WTC11 (cell line): ENCODE data around the gene TXN2. TPM values are rescaled to one million over a fixed set of nuclear protein-coding genes. Genes with fewer than 3 reads are reported as not detected.

Experiments used
- ATAC-seq: fragments of 200-7000 bp; cut with Tn5 transposase; 2 replicates; pipeline ENCODE4 v1.10.0; 2021; ENCODE audit warnings: mild to moderate bottlenecking, moderate library complexity
- CTCF ChIA-PET: fragments of 300-600 bp; sonication (Branson Sonifier 250); formaldehyde crosslinking; loops from one replicate; lab custom pipeline; 2021; ENCODE audit warnings: antibody characterized with exemption; lab: Charles Lee
- POLR2A ChIA-PET: fragments of 350-600 bp; sonication (Branson Sonifier 250); formaldehyde crosslinking; loops from one replicate; lab custom pipeline; 2021; ENCODE audit warnings: antibody characterized with exemption; lab: Charles Lee
- DNase-seq: peaks from one replicate; pipeline ENCODE4 v3.0.0; 2021; ENCODE audit warnings: low spot score
- H3K27ac Mint-ChIP-seq: 2 replicates; pipeline ENCODE4 v1.8.0; 2021; ENCODE audit warnings: mixed read lengths
- H3K27me3 Mint-ChIP-seq: 2 replicates; pipeline ENCODE4 v1.8.0; 2021; ENCODE audit warnings: low read depth, mild to moderate bottlenecking, moderate library complexity, mixed read lengths
- H3K36me3 Mint-ChIP-seq: 2 replicates; pipeline ENCODE4 v1.8.0; 2021; ENCODE audit warnings: mixed read lengths
- H3K4me1 Mint-ChIP-seq: 2 replicates; pipeline ENCODE4 v1.8.0; 2022; ENCODE audit warnings: mixed read lengths
- H3K4me3 Mint-ChIP-seq: 2 replicates; pipeline ENCODE4 v1.8.0; 2021; ENCODE audit warnings: mild to moderate bottlenecking, moderate library complexity, mixed read lengths
- H3K9me3 Mint-ChIP-seq: 2 replicates; pipeline ENCODE4 v1.8.0; 2021; ENCODE audit warnings: mixed read lengths
- CREM ChIP-seq: sonication (generic); formaldehyde crosslinking; IDR thresholded peaks from 2 replicates; pipeline ENCODE4 v1.8.1; 2022; ENCODE audit warnings: mild to moderate bottlenecking, missing genetic modification reagents, moderate library complexity
- FOXJ3 ChIP-seq: sonication (generic); formaldehyde crosslinking; IDR thresholded peaks from 2 replicates; pipeline ENCODE4 v1.9.0; 2021; ENCODE audit warnings: missing genetic modification reagents, mild to moderate bottlenecking, borderline replicate concordance
- GABPB1 ChIP-seq: sonication (generic); formaldehyde crosslinking; IDR thresholded peaks from 2 replicates; pipeline ENCODE4 v1.8.1; 2023; ENCODE audit warnings: mild to moderate bottlenecking, missing genetic modification reagents
- GTF2I ChIP-seq: fragments of 250-450 bp; sonication (Bioruptor Pico); conservative IDR thresholded peaks from 2 replicates; pipeline ENCODE4 v1.4.0; 2021; ENCODE audit warnings: mild to moderate bottlenecking
- JUN ChIP-seq: sonication (generic); formaldehyde crosslinking; IDR thresholded peaks from 2 replicates; pipeline ENCODE4 v1.8.0; 2023; ENCODE audit warnings: mild to moderate bottlenecking, missing genetic modification reagents
- KAT7 ChIP-seq: sonication (generic); formaldehyde crosslinking; IDR thresholded peaks from 2 replicates; pipeline ENCODE4 v1.8.1; 2023; ENCODE audit warnings: missing genetic modification reagents, mild to moderate bottlenecking, borderline replicate concordance
- NFATC4 ChIP-seq: fragments of 250-450 bp; sonication (Bioruptor Pico); IDR thresholded peaks from 2 replicates; pipeline ENCODE4 v1.9.0; 2021; ENCODE audit warnings: mild to moderate bottlenecking
- RELA ChIP-seq: sonication (generic); formaldehyde crosslinking; IDR thresholded peaks from 2 replicates; pipeline ENCODE4 v1.8.1; 2022; ENCODE audit warnings: missing genetic modification reagents, mild to moderate bottlenecking, borderline replicate concordance
- RORB ChIP-seq: fragments of 250-450 bp; sonication (Bioruptor Pico); IDR thresholded peaks from 2 replicates; pipeline ENCODE4 v1.9.0; 2021; ENCODE audit warnings: mild to moderate bottlenecking
- SMAD4 ChIP-seq: sonication (generic); formaldehyde crosslinking; IDR thresholded peaks from 2 replicates; pipeline ENCODE4 v1.8.0; 2022; ENCODE audit warnings: mild to moderate bottlenecking, missing genetic modification reagents
- TCF7 ChIP-seq: sonication (generic); formaldehyde crosslinking; IDR thresholded peaks from 2 replicates; pipeline ENCODE4 v1.8.0; 2022; ENCODE audit warnings: mild to moderate bottlenecking, low read depth, missing genetic modification reagents, moderate library complexity
- ZNF396 ChIP-seq: fragments of 250-450 bp; sonication (Bioruptor Pico); IDR thresholded peaks from 2 replicates; pipeline ENCODE4 v1.8.0; 2021; ENCODE audit warnings: mild to moderate bottlenecking, moderate library complexity, borderline replicate concordance
- total RNA-seq: library from RNA; stranded (reverse); gene quantifications from 3 replicates; pipeline ENCODE4 v1.2.3, GENCODE V29; 2021
- TF ChIP-seq, protein P1 (sequence below): sonication (generic); formaldehyde crosslinking; IDR thresholded peaks from 2 replicates; pipeline ENCODE4 v1.8.0; 2023; ENCODE audit warnings: mild to moderate bottlenecking, missing genetic modification reagents
- TF ChIP-seq, protein P2 (sequence below): sonication (generic); formaldehyde crosslinking; IDR thresholded peaks from 2 replicates; pipeline ENCODE4 v1.8.0; 2022; ENCODE audit warnings: mild to moderate bottlenecking, missing genetic modification reagents
- TF ChIP-seq, protein P3 (sequence below): sonication (generic); formaldehyde crosslinking; IDR thresholded peaks from 2 replicates; pipeline ENCODE4 v1.8.0; 2022; ENCODE audit warnings: mild to moderate bottlenecking, missing genetic modification reagents
- TF ChIP-seq, protein P4 (sequence below): sonication (generic); formaldehyde crosslinking; IDR thresholded peaks from 2 replicates; pipeline ENCODE4 v1.8.1; 2023; ENCODE audit warnings: mild to moderate bottlenecking, moderate library complexity, missing genetic modification reagents
- TF ChIP-seq, protein P5 (sequence below): sonication (generic); formaldehyde crosslinking; IDR thresholded peaks from 2 replicates; pipeline ENCODE4 v1.8.1; 2022; ENCODE audit warnings: low read depth, mild to moderate bottlenecking, moderate library complexity, missing genetic modification reagents, borderline replicate concordance
- TF ChIP-seq, protein P6 (sequence below): sonication (generic); formaldehyde crosslinking; IDR thresholded peaks from 2 replicates; pipeline ENCODE4 v1.8.1; 2023; ENCODE audit warnings: mild to moderate bottlenecking, missing genetic modification reagents, borderline replicate concordance
- TF ChIP-seq, protein P7 (sequence below): fragments of 250-450 bp; sonication (Bioruptor Pico); IDR thresholded peaks from 2 replicates; pipeline ENCODE4 v2.1.2; 2022; ENCODE audit warnings: mild to moderate bottlenecking, moderate library complexity

The TXN2 gene
- total RNA-seq, 1 experiment from 2014 or later: 57.6 TPM

DNA sequence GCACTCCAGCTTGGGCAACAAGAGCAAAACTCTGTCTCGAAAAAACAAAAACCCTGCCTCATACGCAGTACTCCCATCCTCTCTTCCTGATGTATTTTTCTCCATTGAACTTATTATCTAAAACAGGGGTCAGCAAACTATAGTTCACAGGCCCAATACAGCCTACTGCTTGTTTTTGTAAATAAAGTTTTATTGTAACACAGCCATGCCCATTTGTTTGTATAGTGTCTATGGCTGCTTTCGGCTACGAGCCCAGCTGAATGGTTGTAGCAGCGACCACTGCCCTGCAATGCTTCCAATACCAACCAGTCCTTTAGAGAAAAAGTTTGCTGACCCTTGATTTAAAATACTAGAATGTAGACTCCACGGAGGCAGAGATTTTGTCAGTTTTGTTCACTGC is 6.1 kb downstream of the TXN2 start (continued):
- TF ChIP-seq, protein P1, sequence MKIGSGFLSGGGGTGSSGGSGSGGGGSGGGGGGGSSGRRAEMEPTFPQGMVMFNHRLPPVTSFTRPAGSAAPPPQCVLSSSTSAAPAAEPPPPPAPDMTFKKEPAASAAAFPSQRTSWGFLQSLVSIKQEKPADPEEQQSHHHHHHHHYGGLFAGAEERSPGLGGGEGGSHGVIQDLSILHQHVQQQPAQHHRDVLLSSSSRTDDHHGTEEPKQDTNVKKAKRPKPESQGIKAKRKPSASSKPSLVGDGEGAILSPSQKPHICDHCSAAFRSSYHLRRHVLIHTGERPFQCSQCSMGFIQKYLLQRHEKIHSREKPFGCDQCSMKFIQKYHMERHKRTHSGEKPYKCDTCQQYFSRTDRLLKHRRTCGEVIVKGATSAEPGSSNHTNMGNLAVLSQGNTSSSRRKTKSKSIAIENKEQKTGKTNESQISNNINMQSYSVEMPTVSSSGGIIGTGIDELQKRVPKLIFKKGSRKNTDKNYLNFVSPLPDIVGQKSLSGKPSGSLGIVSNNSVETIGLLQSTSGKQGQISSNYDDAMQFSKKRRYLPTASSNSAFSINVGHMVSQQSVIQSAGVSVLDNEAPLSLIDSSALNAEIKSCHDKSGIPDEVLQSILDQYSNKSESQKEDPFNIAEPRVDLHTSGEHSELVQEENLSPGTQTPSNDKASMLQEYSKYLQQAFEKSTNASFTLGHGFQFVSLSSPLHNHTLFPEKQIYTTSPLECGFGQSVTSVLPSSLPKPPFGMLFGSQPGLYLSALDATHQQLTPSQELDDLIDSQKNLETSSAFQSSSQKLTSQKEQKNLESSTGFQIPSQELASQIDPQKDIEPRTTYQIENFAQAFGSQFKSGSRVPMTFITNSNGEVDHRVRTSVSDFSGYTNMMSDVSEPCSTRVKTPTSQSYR: no peak
- no peak for TF ChIP-seq JUN

DNA sequence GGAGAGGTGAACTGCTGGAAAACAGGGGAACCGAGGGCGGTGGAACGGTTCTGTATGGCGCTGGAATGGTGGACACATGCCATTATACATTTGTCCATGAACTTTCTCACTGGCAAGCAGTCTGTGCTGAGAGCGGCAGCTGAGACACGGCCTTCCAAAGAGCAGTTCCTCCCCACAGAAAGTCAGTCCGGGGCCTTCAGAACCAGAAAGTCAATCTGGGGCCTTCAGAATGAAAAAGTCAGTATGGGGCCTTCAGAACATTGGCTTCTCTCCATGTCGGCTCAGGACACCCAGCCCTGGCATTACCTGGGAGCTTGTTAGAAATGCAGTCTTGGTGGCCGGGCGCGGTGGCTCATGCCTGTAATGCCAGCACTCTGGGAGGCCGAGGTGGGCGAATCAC is 8.8 kb downstream of the TXN2 start:
- CTCF ChIA-PET: no interaction called here
- POLR2A ChIA-PET: no interaction called here
- DNase-seq: no peak
- H3K9me3 Mint-ChIP-seq: no peaks in the 10 kb centered on the region
- H3K27ac Mint-ChIP-seq: no peak overlapping the region
- no peak for ATAC-seq
- no peak overlapping the region for H3K4me3 Mint-ChIP-seq
- peaks cover 28% of the 10 kb centered on the region for H3K36me3 Mint-ChIP-seq
- 0 out of 2 replicates have a peak, but pooled peaks cover 3% of the 10 kb centered on the region for H3K4me1 Mint-ChIP-seq
- H3K27me3 Mint-ChIP-seq: no peaks in the 10 kb centered on the region
- TF ChIP-seq SMAD4 (CRISPR knock-in tag): no peak
- TF ChIP-seq TCF7 (CRISPR knock-in tag): no peak
- TF ChIP-seq, protein P2, sequence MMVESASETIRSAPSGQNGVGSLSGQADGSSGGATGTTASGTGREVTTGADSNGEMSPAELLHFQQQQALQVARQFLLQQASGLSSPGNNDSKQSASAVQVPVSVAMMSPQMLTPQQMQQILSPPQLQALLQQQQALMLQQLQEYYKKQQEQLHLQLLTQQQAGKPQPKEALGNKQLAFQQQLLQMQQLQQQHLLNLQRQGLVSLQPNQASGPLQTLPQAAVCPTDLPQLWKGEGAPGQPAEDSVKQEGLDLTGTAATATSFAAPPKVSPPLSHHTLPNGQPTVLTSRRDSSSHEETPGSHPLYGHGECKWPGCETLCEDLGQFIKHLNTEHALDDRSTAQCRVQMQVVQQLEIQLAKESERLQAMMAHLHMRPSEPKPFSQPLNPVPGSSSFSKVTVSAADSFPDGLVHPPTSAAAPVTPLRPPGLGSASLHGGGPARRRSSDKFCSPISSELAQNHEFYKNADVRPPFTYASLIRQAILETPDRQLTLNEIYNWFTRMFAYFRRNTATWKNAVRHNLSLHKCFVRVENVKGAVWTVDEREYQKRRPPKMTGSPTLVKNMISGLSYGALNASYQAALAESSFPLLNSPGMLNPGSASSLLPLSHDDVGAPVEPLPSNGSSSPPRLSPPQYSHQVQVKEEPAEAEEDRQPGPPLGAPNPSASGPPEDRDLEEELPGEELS: no peak
- no peak for TF ChIP-seq JUN
- TF ChIP-seq, protein P3, sequence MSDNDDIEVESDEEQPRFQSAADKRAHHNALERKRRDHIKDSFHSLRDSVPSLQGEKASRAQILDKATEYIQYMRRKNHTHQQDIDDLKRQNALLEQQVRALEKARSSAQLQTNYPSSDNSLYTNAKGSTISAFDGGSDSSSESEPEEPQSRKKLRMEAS: no peak
- TF ChIP-seq RELA (CRISPR knock-in tag): no peak
- no peak for TF ChIP-seq KAT7 (CRISPR knock-in tag)
- no peak for TF ChIP-seq GABPB1 (CRISPR knock-in tag)
- TF ChIP-seq, protein P4, sequence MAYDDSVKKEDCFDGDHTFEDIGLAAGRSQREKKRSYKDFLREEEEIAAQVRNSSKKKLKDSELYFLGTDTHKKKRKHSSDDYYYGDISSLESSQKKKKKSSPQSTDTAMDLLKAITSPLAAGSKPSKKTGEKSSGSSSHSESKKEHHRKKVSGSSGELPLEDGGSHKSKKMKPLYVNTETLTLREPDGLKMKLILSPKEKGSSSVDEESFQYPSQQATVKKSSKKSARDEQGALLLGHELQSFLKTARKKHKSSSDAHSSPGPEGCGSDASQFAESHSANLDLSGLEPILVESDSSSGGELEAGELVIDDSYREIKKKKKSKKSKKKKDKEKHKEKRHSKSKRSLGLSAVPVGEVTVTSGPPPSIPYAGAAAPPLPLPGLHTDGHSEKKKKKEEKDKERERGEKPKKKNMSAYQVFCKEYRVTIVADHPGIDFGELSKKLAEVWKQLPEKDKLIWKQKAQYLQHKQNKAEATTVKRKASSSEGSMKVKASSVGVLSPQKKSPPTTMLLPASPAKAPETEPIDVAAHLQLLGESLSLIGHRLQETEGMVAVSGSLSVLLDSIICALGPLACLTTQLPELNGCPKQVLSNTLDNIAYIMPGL (CRISPR knock-in tag): no peak
- no peak for TF ChIP-seq RORB (CRISPR knock-in tag)
- TF ChIP-seq, protein P5, sequence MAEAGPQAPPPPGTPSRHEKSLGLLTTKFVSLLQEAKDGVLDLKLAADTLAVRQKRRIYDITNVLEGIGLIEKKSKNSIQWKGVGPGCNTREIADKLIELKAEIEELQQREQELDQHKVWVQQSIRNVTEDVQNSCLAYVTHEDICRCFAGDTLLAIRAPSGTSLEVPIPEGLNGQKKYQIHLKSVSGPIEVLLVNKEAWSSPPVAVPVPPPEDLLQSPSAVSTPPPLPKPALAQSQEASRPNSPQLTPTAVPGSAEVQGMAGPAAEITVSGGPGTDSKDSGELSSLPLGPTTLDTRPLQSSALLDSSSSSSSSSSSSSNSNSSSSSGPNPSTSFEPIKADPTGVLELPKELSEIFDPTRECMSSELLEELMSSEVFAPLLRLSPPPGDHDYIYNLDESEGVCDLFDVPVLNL (CRISPR knock-in tag): no peak

DNA sequence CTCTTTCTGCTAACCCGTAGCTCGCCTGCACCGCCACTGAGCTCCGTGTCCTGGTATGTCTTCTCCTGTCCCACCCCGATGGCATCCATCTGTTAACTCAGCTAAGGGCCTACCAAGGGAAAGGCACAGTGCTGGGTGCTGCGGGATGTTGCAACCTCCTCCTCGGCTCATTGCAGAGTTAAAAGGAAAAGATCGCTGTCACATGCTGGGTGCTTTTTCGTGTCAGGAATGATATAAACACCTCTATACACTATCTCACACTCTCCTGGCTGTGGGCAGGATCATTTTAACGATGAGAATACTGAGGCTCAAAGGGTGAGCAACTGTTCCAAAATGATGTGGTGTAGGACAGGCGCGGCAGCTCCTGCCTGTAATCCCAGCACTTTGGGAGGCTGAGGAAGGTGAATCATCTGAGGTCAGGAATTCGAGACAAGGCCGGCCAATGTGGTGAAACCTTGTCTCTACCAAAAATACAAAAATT is 10.1 kb downstream of the TXN2 start:
- no peaks in the 10 kb centered on the region for H3K9me3 Mint-ChIP-seq
- peaks cover 19% of the 10 kb centered on the region for H3K36me3 Mint-ChIP-seq
- DNase-seq (no peak), ATAC-seq (no peak)
- H3K4me3 Mint-ChIP-seq: no peak overlapping the region
- ChIA-PET POLR2A (interaction anchor here (0.6 kb wide), 1 partner anchor 95 kb away, joined by 5 read pairs; no protein-coding TSS in a partner anchor), CTCF (interaction anchor here (1.0 to 3.7 kb wide), 18 partner anchors 10 to 185 kb away, joined by 3 to 62 read pairs (median 8); partner anchors contain the start of gene TXN2)
- 0 out of 2 replicates have a peak, but pooled peaks cover 3% of the 10 kb centered on the region for H3K4me1 Mint-ChIP-seq
- H3K27me3 Mint-ChIP-seq: no peaks in the 10 kb centered on the region
- H3K27ac Mint-ChIP-seq: no peak overlapping the region
- TF ChIP-seq NFATC4 (CRISPR knock-in tag): no peak
- TF ChIP-seq, protein P6, sequence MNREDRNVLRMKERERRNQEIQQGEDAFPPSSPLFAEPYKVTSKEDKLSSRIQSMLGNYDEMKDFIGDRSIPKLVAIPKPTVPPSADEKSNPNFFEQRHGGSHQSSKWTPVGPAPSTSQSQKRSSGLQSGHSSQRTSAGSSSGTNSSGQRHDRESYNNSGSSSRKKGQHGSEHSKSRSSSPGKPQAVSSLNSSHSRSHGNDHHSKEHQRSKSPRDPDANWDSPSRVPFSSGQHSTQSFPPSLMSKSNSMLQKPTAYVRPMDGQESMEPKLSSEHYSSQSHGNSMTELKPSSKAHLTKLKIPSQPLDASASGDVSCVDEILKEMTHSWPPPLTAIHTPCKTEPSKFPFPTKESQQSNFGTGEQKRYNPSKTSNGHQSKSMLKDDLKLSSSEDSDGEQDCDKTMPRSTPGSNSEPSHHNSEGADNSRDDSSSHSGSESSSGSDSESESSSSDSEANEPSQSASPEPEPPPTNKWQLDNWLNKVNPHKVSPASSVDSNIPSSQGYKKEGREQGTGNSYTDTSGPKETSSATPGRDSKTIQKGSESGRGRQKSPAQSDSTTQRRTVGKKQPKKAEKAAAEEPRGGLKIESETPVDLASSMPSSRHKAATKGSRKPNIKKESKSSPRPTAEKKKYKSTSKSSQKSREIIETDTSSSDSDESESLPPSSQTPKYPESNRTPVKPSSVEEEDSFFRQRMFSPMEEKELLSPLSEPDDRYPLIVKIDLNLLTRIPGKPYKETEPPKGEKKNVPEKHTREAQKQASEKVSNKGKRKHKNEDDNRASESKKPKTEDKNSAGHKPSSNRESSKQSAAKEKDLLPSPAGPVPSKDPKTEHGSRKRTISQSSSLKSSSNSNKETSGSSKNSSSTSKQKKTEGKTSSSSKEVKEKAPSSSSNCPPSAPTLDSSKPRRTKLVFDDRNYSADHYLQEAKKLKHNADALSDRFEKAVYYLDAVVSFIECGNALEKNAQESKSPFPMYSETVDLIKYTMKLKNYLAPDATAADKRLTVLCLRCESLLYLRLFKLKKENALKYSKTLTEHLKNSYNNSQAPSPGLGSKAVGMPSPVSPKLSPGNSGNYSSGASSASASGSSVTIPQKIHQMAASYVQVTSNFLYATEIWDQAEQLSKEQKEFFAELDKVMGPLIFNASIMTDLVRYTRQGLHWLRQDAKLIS: no peak
- no peak for TF ChIP-seq GTF2I (CRISPR knock-in tag)
- no peak for TF ChIP-seq CREM (CRISPR knock-in tag)
- TF ChIP-seq ZNF396: no peak
- TF ChIP-seq FOXJ3 (CRISPR knock-in tag): no peak
- TF ChIP-seq, protein P5 (CRISPR knock-in tag): no peak
- TF ChIP-seq, protein P7, sequence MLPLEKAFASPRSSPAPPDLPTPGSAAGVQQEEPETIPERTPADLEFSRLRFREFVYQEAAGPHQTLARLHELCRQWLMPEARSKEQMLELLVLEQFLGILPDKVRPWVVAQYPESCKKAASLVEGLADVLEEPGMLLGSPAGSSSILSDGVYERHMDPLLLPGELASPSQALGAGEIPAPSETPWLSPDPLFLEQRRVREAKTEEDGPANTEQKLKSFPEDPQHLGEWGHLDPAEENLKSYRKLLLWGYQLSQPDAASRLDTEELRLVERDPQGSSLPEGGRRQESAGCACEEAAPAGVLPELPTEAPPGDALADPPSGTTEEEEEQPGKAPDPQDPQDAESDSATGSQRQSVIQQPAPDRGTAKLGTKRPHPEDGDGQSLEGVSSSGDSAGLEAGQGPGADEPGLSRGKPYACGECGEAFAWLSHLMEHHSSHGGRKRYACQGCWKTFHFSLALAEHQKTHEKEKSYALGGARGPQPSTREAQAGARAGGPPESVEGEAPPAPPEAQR (CRISPR knock-in tag): no peak
